Activated naive CD4-positive, alpha-beta T cell treated with anti-CD3 and anti-CD28 coated beads, Interleukin-2, amount 10 ng/mL, durations not matched to agents 7 days and 5 days (primary cell): ENCODE measurements around the gene TCP11L1.
"Not testable (repeated sequence)": the region's sequence is repeated elsewhere in the genome, so short reads cannot be mapped to it uniquely, and the experiment has no call there.

Source experiments
- CTCF ChIA-PET: fragments of 350-600 bp; sonication (Branson Sonifier 250); formaldehyde crosslinking; loops from one replicate; lab custom pipeline; 2021; ENCODE audit warnings: antibody characterized with exemption; lab: Charles Lee
- DNase-seq: peaks from one replicate; pipeline ENCODE4 v3.0.0-alpha.2; 2020
- H3K27ac Mint-ChIP-seq: one replicate; pipeline ENCODE4 v1.8.0; 2021; ENCODE audit warnings: mild to moderate bottlenecking, moderate library complexity, mixed read lengths
- H3K27me3 Mint-ChIP-seq: one replicate; pipeline ENCODE4 v1.8.0; 2021; ENCODE audit warnings: mild to moderate bottlenecking, mixed read lengths
- H3K36me3 Mint-ChIP-seq: one replicate; pipeline ENCODE4 v1.8.0; 2021; ENCODE audit warnings: mixed read lengths
- H3K4me1 Mint-ChIP-seq: one replicate; pipeline ENCODE4 v1.8.0; 2021; ENCODE audit warnings: mixed read lengths
- H3K4me3 Mint-ChIP-seq: one replicate; pipeline ENCODE4 v1.8.0; 2021; ENCODE audit warnings: mild to moderate bottlenecking, moderate library complexity, mixed read lengths
- H3K9me3 Mint-ChIP-seq: one replicate; pipeline ENCODE4 v1.8.0; 2021; ENCODE audit warnings: mixed read lengths

TCP11L1 gene

DNA sequence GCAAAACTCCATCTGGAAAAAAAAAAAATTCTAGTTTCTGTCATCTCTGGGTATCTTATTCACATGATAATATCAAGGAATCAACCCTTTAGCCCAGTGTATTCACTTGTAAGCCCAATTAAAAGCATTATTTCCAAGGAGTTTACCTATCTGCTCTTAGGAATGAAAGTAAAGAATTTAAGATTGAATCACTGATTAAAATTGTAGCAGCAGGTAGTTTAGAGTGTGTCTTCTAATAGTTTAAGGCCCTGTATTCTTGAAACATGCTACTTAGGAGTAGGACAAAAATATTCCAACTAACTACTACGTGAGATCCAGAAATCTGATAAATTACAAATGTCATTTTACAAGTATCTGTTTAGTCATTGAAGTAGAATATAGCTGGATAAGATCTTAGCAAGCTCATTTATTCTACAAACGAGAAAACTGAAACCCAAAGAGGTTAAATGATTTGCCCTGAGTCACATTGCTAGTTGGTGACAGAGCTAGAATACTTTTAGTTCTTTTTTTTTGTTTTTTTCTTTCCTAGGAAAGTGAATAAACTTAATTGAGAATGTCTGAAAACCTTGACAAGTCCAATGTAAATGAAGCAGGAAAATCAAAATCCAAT lies 4.0 kb downstream of the TCP11L1 start:
- CTCF ChIA-PET: interaction anchor here (1.5 kb wide), 1 partner anchor 22 kb away, joined by 4 read pairs; no protein-coding TSS in a partner anchor
- Mint-ChIP-seq H3K27me3 (no peaks in the 10 kb centered on the region), H3K9me3 (no peaks in the 10 kb centered on the region), H3K36me3 (peaks cover 23% of the 10 kb centered on the region), H3K4me3 (no peak overlapping the region), H3K27ac (no peak overlapping the region), H3K4me1 (peaks cover 22% of the 10 kb centered on the region)
- no peak for DNase-seq

DNA sequence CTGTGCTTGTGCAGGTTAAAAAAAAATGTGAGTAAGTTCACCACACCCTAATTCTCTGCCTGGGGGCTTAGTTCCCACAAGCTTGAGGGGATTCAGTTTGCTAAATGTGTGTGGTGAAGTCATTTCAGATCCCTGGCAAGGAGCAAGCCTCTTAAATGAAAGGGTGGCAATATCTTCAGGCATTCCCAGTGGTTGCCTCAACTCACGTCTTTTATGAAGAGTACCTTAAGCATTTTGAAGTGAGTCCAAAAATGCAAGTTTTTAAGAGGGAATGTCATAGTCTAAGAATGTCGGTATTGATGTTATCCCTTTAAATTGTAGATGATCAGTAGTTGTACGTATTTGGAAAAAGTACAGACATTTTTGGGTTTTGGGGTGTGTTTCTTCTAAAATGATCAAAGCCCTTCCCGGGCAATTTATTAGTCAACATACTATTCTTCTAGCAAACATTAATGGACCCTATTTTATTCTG lies 4.9 kb downstream of the TCP11L1 start:
- CTCF ChIA-PET: no interaction called here
- Mint-ChIP-seq H3K36me3 (peaks cover 24% of the 10 kb centered on the region), H3K27ac (no peak overlapping the region), H3K4me1 (peaks cover 16% of the 10 kb centered on the region), H3K9me3 (no peaks in the 10 kb centered on the region), H3K4me3 (no peak overlapping the region), H3K27me3 (no peaks in the 10 kb centered on the region)
- no peak for DNase-seq

DNA sequence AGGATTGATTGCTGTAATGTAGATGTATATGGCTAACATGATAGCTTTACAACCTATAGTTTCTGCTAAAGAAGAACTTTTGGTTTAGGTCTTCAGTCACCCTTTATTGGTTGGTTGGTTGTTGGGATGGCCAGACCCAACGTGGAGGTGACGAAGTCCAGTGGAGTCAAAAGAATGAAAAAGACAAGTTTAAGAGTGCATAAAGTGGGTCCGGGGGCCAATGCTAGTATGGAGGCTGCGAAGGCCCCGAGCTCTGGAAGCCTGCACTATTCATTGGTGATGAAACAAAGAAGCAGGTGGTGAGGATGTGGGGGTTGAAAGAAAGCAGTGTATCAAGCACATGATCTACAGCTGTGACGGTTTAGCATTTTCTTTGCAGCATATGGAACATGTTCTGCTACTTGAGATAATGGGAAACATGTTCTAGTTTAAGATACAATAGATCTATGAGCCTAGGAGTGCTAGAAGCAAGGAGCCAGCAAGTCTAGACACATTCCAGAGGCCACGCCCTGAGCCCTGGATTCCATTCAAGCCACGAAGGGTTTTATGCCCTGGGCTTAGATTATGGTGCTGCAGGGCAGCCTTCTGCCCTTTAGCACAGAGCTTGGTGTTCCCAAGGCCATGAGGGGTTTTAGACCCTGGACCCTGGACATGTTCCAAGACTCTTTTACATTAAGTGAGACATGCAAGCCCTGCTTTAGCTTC lies 6.3 kb downstream of the TCP11L1 start:
- H3K4me1 Mint-ChIP-seq: peaks cover 9% of the 10 kb centered on the region

DNA sequence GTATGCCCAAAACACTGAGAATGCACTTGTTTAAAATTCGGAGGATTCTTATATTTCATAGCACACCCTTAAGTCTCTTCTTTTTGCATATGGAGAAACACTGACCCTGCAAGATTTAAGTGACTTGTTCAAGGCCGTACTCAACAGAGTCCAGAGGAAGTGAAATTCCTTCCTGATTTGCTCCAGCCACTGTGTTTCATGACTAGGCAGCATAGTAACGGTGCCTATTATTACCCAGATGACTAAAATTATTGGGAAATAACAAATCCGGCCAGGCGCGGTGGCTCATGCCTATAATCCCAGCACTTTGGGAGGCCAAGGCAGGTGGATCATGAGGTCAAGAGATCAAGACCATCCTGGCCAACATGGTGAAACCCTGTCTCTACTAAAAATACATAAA lies 9.3 kb downstream of the TCP11L1 start:
- DNase-seq, H3K27me3 Mint-ChIP-seq, H3K9me3 Mint-ChIP-seq, H3K27ac Mint-ChIP-seq, H3K4me1 Mint-ChIP-seq, CTCF ChIA-PET, H3K4me3 Mint-ChIP-seq: not testable (repeated sequence)
- peaks cover 23% of the 10 kb centered on the region for H3K36me3 Mint-ChIP-seq

More for the DNA sequence above, 6.3 kb downstream of the TCP11L1 start:
- H3K27me3 Mint-ChIP-seq: no peaks in the 10 kb centered on the region
- peaks cover 24% of the 10 kb centered on the region for H3K36me3 Mint-ChIP-seq
- no peak for DNase-seq
- H3K4me3 Mint-ChIP-seq: no peak overlapping the region
- no peak overlapping the region for H3K27ac Mint-ChIP-seq
- CTCF ChIA-PET: no interaction called here
- no peaks in the 10 kb centered on the region for H3K9me3 Mint-ChIP-seq

DNA sequence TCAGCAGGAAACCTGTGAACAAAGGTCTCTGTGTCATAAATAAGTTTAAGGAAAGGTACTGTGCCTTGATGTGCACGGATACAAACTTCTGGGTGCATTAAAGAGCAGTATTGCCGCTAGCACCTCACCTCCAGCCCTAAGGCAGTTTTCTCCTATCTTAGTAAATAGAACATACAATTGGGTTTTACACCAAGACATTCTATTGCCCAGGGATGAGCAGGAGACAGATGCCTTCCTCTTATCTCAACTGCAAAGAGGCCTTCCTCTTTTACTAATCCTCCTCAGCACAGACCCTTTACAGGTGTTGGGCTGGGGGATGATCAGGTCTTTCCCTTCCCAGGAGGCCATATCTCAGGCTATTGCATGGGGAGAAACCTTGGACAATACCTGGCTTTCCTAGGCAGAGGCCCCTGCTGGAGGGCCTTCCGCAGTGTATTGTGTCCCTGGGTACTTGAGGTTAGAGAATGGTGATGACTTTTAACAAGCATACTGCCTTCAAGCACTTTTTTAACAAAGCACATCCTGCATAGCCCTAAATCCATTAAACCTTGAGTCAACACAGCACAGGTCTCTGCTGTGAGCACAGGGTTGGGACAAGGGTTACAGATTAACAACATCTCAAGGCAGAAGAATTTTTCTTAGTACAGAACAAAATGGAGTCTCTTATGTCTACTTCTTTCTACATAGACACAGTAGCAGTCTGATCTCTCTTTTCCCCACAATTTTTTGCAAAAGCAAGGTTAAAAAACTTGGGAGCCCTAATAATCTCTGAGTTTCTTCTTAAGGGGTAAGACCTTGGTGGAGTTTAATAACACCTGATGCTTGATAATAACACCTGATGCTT lies 10.4 kb downstream of the TCP11L1 start:
- H3K27ac Mint-ChIP-seq, H3K9me3 Mint-ChIP-seq, H3K27me3 Mint-ChIP-seq, H3K4me1 Mint-ChIP-seq, DNase-seq, H3K4me3 Mint-ChIP-seq, CTCF ChIA-PET: not testable (repeated sequence)
- peaks cover 19% of the 10 kb centered on the region for H3K36me3 Mint-ChIP-seq

DNA sequence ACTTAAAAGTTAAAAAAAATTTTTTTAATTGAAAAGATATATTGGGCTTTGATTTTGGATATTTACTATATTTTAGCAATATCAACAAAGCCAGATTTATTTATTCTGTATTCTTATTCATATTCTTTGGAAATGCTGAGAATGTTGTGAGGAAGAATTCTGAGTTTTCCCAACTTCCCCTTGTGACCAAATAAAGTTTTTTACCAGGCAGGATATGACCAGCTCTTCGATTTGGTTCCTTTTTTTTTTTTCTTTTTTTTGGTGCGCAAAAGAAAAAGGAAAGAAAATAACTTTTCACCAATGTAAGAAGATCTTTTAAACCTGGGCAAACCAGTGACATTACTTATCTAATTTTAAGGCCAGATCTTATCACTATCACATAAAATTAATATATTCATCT lies 12.9 kb downstream of the TCP11L1 start:
- Mint-ChIP-seq H3K4me3 (no peak overlapping the region), H3K36me3 (peaks cover 18% of the 10 kb centered on the region), H3K27me3 (no peaks in the 10 kb centered on the region), H3K4me1 (no peaks in the 10 kb centered on the region), H3K27ac (no peak overlapping the region), H3K9me3 (no peaks in the 10 kb centered on the region)
- CTCF ChIA-PET: interaction anchor here (0.6 kb wide), 1 partner anchor 93 kb away, joined by 3 read pairs; no protein-coding TSS in a partner anchor
- no peak for DNase-seq

DNA sequence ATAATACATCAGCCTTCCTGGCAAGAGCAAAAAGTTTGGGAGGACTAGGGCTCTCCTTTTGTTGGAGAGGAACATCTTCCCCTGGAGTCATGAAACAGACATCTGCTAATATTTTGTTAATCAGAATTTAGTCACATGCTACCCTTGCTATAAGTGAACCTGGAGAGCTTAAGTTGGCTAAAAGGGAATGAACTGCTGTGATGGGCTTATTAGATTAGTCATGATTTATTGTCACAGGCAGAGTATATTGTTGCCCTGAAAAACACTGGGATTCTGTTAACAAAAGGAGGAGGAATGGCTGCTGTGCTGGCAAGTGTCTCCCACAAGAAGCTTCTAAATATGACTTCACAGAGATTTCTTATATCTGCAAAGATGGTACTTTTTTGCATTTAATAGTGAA lies 16.0 kb downstream of the TCP11L1 start:
- CTCF ChIA-PET: no interaction called here
- H3K9me3 Mint-ChIP-seq: no peaks in the 10 kb centered on the region

DNA sequence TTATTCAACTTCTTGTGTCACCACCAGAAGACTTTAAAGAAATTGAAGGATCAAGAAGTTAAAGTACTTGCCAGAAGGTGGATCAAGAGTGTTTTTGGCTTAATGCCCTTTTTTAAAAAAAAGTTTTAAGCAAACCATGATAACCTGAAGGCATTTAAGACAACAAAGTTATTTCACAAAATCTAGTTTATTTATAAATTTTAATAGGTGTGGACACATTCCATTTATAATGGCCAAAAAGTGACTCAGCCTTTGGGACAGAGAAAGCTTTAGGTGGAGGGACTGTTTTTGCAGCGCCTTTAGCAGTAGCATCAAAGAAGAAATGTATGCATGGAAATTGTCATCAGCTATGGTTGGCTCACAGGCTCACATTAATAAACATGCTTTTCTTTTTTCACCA lies 17.9 kb downstream of the TCP11L1 start:
- CTCF ChIA-PET: interaction anchor here (2.3 kb wide), 1 partner anchor 8 kb away, joined by 9 read pairs; no protein-coding TSS in a partner anchor
- no peak overlapping the region for H3K4me3 Mint-ChIP-seq
- no peak overlapping the region for H3K27ac Mint-ChIP-seq
- no peaks in the 10 kb centered on the region for H3K9me3 Mint-ChIP-seq
- H3K4me1 Mint-ChIP-seq: peaks cover under 1% of the 10 kb centered on the region
- DNase-seq: no peak
- peaks cover 27% of the 10 kb centered on the region for H3K36me3 Mint-ChIP-seq
- H3K27me3 Mint-ChIP-seq: no peaks in the 10 kb centered on the region

More for the DNA sequence above, 16.0 kb downstream of the TCP11L1 start:
- Mint-ChIP-seq H3K4me3 (no peak overlapping the region), H3K4me1 (no peaks in the 10 kb centered on the region), H3K36me3 (peaks cover 21% of the 10 kb centered on the region), H3K27ac (no peak overlapping the region), H3K27me3 (no peaks in the 10 kb centered on the region)
- no peak for DNase-seq

DNA sequence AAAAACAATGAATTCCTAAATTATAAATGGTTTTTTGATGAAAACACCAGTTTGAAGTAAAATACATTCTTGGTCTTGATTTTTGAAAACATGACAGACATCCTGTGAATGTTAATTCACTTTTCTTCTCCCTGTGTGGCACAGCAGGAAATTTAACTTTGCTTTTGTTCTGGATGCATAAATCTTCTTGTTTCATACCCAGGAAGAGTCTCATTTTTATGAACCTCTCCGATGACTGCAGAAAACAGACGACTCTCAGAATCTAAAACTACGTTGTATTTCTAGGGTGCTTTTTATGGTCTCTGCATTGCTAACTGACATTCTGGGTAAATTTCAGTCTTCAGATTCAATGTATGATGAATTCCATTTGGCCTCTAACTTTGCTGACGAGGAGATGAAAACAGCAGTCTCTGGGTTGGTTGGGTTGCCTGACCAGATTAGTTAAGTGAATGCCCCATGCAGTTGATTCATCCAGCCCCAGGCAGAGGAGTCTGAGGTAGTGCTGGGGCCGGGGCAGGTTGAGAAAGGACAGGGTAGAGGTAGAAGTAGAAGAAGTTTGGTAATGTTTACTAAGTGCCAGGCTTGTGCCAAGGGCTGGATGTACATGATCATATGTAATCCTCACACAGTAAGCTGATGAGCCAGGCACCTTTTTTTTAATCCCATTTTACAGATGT lies 20.1 kb downstream of the TCP11L1 start:
- CTCF ChIA-PET: no interaction called here
- H3K27me3 Mint-ChIP-seq: no peaks in the 10 kb centered on the region
- H3K27ac Mint-ChIP-seq: no peak overlapping the region
- no peaks in the 10 kb centered on the region for H3K9me3 Mint-ChIP-seq
- no peak overlapping the region for H3K4me3 Mint-ChIP-seq
- H3K36me3 Mint-ChIP-seq: peaks cover 34% of the 10 kb centered on the region
- H3K4me1 Mint-ChIP-seq: peaks cover 20% of the 10 kb centered on the region
- DNase-seq: no peak

DNA sequence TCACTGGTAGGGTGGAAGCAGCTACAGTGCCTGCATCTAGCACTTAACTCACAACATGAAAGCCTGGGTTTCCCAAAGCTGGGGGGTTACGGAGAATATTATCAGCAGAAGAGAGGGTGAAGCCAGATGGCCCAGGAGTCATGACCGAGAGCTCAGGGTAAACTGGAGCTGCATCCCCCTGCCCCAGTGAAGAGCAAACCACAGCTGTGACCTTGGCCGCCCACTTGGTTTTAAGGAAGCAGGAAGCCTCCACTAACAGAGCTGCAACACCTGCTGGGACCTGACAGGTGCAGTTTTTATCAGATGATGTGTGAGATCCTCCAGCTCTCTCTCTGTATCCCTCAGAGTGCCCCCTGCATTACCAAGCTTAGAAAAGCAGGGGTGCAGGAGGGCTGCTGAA lies 20.9 kb downstream of the TCP11L1 start:
- Mint-ChIP-seq H3K27ac (no peak overlapping the region), H3K4me1 (peaks cover 26% of the 10 kb centered on the region), H3K36me3 (peaks cover 33% of the 10 kb centered on the region), H3K27me3 (no peaks in the 10 kb centered on the region), H3K9me3 (no peaks in the 10 kb centered on the region), H3K4me3 (no peak overlapping the region)
- no peak for DNase-seq
- CTCF ChIA-PET: interaction anchor here (1.5 to 1.8 kb wide), 2 partner anchors 94 to 127 kb away, joined by 3 to 6 read pairs; no protein-coding TSS in a partner anchor

DNA sequence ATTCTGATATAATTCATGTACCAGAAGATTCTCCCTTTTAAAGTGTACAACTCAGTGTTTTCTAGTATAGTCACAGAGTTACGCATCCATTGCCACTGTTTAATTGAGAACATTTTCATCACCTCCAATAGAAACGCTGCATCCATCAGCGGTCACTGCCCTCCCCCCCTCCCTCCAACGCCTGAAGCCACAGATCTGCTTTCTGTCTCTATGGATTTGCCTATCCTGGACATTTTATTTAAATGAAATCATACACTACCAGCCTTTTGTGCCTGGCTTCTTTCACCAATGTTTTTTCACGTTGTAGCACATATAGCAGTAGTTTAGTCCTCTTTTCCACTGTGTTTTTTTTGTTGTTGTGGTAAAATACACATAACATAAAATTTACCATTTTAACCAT lies 22.8 kb downstream of the TCP11L1 start:
- Mint-ChIP-seq H3K4me3 (no peak overlapping the region), H3K36me3 (peaks cover 33% of the 10 kb centered on the region), H3K27ac (no peak overlapping the region), H3K4me1 (peaks cover 26% of the 10 kb centered on the region), H3K9me3 (no peaks in the 10 kb centered on the region), H3K27me3 (no peaks in the 10 kb centered on the region)
- CTCF ChIA-PET: interaction anchor here (0.6 to 1.8 kb wide), 3 partner anchors 96 to 182 kb away, joined by 3 to 6 read pairs (median 3); no protein-coding TSS in a partner anchor
- no peak for DNase-seq

DNA sequence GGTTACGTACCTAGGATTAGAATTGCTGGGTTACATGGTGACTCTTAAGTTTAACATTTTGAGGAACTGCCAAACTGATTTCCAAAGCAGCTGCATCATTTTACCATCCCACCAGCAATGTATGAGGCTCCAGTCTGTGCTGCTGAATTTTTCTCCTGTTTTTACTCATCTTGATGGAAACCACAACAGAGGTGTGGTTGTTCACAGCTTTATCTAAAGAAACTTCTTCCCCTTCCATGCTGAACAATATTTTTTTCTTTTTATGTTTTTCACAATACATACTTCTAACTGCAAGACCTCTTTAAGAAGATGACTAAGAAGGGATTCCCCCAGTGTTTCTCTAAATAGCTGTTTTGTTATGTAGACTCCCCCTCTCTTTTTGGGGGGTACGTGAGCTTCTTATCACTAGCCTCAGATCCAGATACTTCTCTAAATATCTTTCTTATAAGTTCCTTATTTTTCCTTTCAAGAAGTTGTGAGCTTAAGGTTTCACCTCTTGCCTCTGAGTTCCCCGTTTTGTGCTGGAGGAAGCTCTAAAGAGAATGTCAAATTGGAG lies 24.0 kb downstream of the TCP11L1 start:
- Mint-ChIP-seq H3K4me1 (peaks cover 26% of the 10 kb centered on the region), H3K27ac (peak overlapping the region; percentile 0), H3K4me3 (no peak overlapping the region), H3K36me3 (peaks cover 30% of the 10 kb centered on the region), H3K27me3 (no peaks in the 10 kb centered on the region), H3K9me3 (no peaks in the 10 kb centered on the region)
- CTCF ChIA-PET: interaction anchor here (1.2 to 7.0 kb wide), 7 partner anchors 22 to 270 kb away, joined by 3 to 128 read pairs (median 6); partner anchors contain the start of gene TCP11L1
- no peak for DNase-seq

DNA sequence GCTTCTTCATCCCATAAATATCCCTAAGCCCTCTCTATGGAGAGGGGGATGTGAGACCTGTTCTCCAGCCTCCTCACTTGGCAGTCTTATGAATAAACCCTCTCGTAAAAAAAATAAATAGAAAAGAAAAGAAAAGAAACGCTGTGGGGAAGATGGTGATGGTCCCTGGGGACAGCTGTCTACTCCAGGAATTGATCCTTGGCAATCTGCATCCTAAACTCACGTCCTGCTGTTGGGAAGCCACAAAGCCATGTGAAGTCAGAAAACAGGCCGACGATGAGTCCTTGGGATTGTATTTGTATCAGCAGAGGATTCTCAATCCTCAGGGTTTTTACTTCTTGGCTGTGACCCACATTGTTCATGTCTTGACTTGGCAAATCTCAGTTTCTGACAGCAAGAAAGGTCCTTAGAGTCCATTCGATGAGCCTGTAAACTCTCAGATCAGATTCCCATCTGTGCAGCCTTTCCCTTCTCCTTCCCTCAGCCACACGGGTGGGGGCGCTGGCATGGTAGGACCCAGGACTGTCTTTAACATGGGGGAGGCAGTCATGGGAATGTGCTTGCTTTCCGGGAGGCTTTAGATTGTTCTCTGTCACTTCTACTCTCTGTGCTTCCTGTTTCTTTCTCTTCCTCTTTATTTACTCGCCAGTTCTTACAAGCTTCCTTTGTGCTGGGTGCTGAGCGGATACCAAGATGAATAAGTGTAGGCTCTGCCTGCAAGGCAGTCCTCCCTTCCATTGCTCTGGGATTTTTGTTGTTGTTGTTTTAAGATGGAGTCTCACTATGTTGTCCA lies 24.9 kb downstream of the TCP11L1 start:
- no peaks in the 10 kb centered on the region for H3K9me3 Mint-ChIP-seq
- CTCF ChIA-PET: interaction anchor here (0.6 to 7.0 kb wide), 13 partner anchors 7 to 271 kb away, joined by 3 to 128 read pairs (median 6); partner anchors contain the start of genes QSER1 and TCP11L1
- no peak overlapping the region for H3K4me3 Mint-ChIP-seq
- no peak for DNase-seq
- H3K27me3 Mint-ChIP-seq: no peaks in the 10 kb centered on the region
- H3K36me3 Mint-ChIP-seq: peaks cover 26% of the 10 kb centered on the region
- peaks cover 26% of the 10 kb centered on the region for H3K4me1 Mint-ChIP-seq
- H3K27ac Mint-ChIP-seq: no peak overlapping the region
